ENCODE data around the gene NDUFS4.

NDUFS4 gene

DNA sequence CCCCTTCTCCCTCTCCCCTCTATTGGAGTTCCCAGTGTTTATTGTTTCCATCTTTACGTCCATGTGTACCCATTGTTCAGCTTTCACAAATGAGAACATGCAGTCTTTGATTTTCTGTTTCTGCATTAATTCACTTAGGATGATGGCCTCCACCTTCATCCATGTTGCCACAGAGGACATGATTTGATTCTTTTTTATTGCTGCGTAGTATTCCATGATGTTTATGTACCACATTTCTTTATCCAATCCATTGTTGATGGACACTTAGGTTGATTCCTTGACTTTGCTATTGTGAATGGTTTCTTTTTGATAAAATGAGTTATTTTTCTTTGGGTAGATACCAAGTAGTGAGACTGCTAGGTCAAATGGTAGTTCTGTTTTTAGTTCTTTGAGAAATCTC lies 88.9 kb downstream of the NDUFS4 start:
- TF ChIP-seq TEAD4 (IDR thresholded peaks at IDR 0.05) (no peak), YY1 (IDR thresholded peaks at IDR 0.05; ENCODE audit: low read depth) (no peak), EGR1 (IDR thresholded peaks at IDR 0.05) (no peak), ZBTB7A (IDR thresholded peaks at IDR 0.05; ENCODE audit: low read depth) (no peak), TAF1 (IDR thresholded peaks at IDR 0.05; ENCODE audit: low read depth) (no peak), CEBPB (IDR thresholded peaks at IDR 0.05) (no peak), TCF12 (IDR thresholded peaks at IDR 0.05; ENCODE audit: low read depth) (no peak), RAD21 (IDR thresholded peaks at IDR 0.05; ENCODE audit: low read depth) (no peak), CREB1 (IDR thresholded peaks at IDR 0.05; ENCODE audit: low read depth) (no peak), NFIC (IDR thresholded peaks at IDR 0.05) (no peak), FOXM1 (IDR thresholded peaks at IDR 0.05; ENCODE audit: borderline replicate concordance, low read depth) (no peak), EP300 (IDR thresholded peaks at IDR 0.05; ENCODE audit: borderline replicate concordance) (no peak)
- TF ChIP-seq, protein P1, sequence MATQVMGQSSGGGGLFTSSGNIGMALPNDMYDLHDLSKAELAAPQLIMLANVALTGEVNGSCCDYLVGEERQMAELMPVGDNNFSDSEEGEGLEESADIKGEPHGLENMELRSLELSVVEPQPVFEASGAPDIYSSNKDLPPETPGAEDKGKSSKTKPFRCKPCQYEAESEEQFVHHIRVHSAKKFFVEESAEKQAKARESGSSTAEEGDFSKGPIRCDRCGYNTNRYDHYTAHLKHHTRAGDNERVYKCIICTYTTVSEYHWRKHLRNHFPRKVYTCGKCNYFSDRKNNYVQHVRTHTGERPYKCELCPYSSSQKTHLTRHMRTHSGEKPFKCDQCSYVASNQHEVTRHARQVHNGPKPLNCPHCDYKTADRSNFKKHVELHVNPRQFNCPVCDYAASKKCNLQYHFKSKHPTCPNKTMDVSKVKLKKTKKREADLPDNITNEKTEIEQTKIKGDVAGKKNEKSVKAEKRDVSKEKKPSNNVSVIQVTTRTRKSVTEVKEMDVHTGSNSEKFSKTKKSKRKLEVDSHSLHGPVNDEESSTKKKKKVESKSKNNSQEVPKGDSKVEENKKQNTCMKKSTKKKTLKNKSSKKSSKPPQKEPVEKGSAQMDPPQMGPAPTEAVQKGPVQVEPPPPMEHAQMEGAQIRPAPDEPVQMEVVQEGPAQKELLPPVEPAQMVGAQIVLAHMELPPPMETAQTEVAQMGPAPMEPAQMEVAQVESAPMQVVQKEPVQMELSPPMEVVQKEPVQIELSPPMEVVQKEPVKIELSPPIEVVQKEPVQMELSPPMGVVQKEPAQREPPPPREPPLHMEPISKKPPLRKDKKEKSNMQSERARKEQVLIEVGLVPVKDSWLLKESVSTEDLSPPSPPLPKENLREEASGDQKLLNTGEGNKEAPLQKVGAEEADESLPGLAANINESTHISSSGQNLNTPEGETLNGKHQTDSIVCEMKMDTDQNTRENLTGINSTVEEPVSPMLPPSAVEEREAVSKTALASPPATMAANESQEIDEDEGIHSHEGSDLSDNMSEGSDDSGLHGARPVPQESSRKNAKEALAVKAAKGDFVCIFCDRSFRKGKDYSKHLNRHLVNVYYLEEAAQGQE (IDR thresholded peaks at IDR 0.05; ENCODE audit: low read depth): no peak
- TF ChIP-seq, protein P2, sequence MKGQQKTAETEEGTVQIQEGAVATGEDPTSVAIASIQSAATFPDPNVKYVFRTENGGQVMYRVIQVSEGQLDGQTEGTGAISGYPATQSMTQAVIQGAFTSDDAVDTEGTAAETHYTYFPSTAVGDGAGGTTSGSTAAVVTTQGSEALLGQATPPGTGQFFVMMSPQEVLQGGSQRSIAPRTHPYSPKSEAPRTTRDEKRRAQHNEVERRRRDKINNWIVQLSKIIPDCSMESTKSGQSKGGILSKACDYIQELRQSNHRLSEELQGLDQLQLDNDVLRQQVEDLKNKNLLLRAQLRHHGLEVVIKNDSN (IDR thresholded peaks at IDR 0.05): no peak
- TF ChIP-seq, protein P3, sequence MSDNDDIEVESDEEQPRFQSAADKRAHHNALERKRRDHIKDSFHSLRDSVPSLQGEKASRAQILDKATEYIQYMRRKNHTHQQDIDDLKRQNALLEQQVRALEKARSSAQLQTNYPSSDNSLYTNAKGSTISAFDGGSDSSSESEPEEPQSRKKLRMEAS (IDR thresholded peaks at IDR 0.05): no peak

DNA sequence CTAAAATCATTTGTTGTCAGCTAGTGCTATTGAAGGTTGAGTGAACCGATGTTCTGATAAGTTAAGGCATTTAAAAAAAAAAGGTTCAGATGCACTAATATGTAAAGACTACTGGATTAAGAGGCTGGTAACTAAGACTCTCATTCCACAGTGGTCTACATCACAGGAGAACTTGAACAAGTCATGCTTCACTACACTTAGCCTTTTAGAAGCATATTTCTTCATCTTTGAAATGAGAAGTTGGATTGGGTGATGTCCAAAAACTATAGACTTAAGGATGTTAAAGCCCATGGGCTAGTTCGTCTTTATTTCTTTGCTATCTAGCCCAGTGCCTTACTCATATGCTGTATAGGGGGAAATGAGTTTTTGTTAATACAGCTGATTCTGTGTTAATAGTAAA lies 107.2 kb downstream of the NDUFS4 start:
- TF ChIP-seq FOXM1 (IDR thresholded peaks at IDR 0.05; ENCODE audit: borderline replicate concordance, low read depth): no peak
- TF ChIP-seq TCF12 (IDR thresholded peaks at IDR 0.05; ENCODE audit: low read depth): no peak
- TF ChIP-seq, protein P1 (IDR thresholded peaks at IDR 0.05; ENCODE audit: low read depth): no peak
- no peak for TF ChIP-seq YY1 (IDR thresholded peaks at IDR 0.05; ENCODE audit: low read depth)
- TF ChIP-seq EP300 (IDR thresholded peaks at IDR 0.05; ENCODE audit: borderline replicate concordance): no peak
- no peak for TF ChIP-seq CREB1 (IDR thresholded peaks at IDR 0.05; ENCODE audit: low read depth)
- TF ChIP-seq, protein P3 (IDR thresholded peaks at IDR 0.05): no peak

DNA sequence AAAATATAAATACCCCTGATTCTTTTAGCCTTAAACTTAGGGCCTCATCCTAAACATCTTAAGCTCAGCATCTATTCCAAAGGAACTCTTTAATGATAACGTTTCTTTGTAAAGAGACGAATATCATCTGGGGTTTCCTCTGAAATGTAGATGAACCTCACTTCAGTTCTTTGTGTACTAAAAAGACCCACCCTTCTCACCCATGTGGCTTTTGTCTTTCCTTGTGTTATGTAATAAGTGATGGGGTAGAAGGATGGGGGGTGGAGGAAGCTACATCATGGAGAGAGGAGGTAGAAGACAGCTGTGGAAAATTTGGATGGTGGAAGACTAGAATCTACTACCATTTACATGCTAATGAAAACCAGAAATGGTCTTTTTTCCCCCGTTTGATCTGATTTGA lies 111.0 kb downstream of the NDUFS4 start:
- no peak for TF ChIP-seq TEAD4 (IDR thresholded peaks at IDR 0.05)
- no peak for TF ChIP-seq FOXM1 (IDR thresholded peaks at IDR 0.05; ENCODE audit: borderline replicate concordance, low read depth)
- no peak for TF ChIP-seq EGR1 (IDR thresholded peaks at IDR 0.05)
- TF ChIP-seq, protein P2 (IDR thresholded peaks at IDR 0.05): no peak
- TF ChIP-seq YY1 (IDR thresholded peaks at IDR 0.05; ENCODE audit: low read depth): no peak
- TF ChIP-seq, protein P3 (IDR thresholded peaks at IDR 0.05): no peak
- TF ChIP-seq TCF12 (IDR thresholded peaks at IDR 0.05; ENCODE audit: low read depth): no peak
- TF ChIP-seq TAF1 (IDR thresholded peaks at IDR 0.05; ENCODE audit: low read depth): no peak
- no peak for TF ChIP-seq RAD21 (IDR thresholded peaks at IDR 0.05; ENCODE audit: low read depth)
- no peak for TF ChIP-seq EP300 (IDR thresholded peaks at IDR 0.05; ENCODE audit: borderline replicate concordance)
- no peak for TF ChIP-seq NFIC (IDR thresholded peaks at IDR 0.05)
- no peak for TF ChIP-seq CEBPB (IDR thresholded peaks at IDR 0.05)
- no peak for TF ChIP-seq ZBTB7A (IDR thresholded peaks at IDR 0.05; ENCODE audit: low read depth)
- no peak for TF ChIP-seq CREB1 (IDR thresholded peaks at IDR 0.05; ENCODE audit: low read depth)

DNA sequence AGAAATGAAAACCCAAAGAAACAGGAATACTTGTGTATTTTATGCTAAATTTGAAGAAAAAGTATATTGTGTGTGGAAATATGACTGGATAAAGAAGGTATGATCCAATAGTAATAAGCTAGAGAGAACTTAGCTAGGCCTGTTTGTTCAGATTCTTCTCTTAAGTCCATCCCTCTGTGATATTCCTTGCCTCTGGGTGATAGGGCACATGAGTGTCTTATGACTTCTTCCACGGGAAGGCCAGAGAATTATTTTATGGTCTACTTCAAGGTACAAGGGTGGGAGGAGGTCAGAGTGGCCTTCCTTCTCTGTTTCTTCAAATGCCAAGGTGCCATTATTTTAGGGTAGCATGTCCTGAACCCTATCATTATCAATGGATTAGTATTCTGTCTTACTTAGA lies 113.7 kb downstream of the NDUFS4 start:
- TF ChIP-seq TEAD4 (IDR thresholded peaks at IDR 0.05) (no peak), EP300 (IDR thresholded peaks at IDR 0.05; ENCODE audit: borderline replicate concordance) (no peak)

DNA sequence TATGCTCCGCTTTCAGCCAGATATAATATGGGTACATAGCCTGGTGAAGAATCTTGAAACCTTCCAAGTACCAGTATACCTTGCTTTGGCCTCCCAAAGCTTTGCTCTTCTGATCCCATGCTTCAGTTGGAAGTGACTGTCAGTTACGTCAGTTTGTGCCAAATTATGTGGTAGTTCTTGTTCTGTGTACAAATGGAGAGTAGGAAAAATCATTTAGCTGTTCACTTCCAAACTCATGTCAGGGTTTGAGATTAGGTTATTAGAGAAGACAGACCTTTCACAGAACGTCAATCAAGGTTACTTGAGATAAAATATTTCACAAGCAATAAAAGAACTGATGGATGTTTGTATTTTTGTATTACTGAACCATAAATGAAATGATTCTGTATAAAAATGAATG lies 117.2 kb downstream of the NDUFS4 start:
- no peak for TF ChIP-seq CEBPB (IDR thresholded peaks at IDR 0.05)
- TF ChIP-seq, protein P2 (IDR thresholded peaks at IDR 0.05): no peak
- TF ChIP-seq EP300 (IDR thresholded peaks at IDR 0.05; ENCODE audit: borderline replicate concordance): no peak
- no peak for TF ChIP-seq YY1 (IDR thresholded peaks at IDR 0.05; ENCODE audit: low read depth)
- no peak for TF ChIP-seq FOXM1 (IDR thresholded peaks at IDR 0.05; ENCODE audit: borderline replicate concordance, low read depth)
- no peak for TF ChIP-seq RAD21 (IDR thresholded peaks at IDR 0.05; ENCODE audit: low read depth)
- no peak for TF ChIP-seq TCF12 (IDR thresholded peaks at IDR 0.05; ENCODE audit: low read depth)
- no peak for TF ChIP-seq NFIC (IDR thresholded peaks at IDR 0.05)

All from Ishikawa (cell line).